HEK293 (cell line): Measurements from ENCODE around the gene GRIN3A.

Experiments
- CTCF ChIA-PET: fragments of 350-600 bp; formaldehyde crosslinking; extraction: SDS; loops from one replicate; lab custom pipeline; 2021; ENCODE audit warnings: antibody characterized with exemption; lab: Yijun Ruan, JAX
- POLR2A ChIA-PET: fragments of 300-600 bp; formaldehyde crosslinking; extraction: SDS; loops from one replicate; lab custom pipeline; 2020; ENCODE audit warnings: antibody characterized with exemption, inconsistent platforms; lab: Yijun Ruan, JAX
- H3K27ac ChIP-seq: fragments of 200-500 bp; sonication (Bioruptor generic); 2 replicates; pipeline ENCODE4 v1.5.1; 2014; ENCODE audit warnings: low read depth, low read length, control low read depth, inconsistent platforms; ENCODE audit errors: extremely low read depth
- H3K36me3 ChIP-seq, 2 experiments: fragments of 200-500 bp in 1 of 2; sonication (Bioruptor generic) in 1 of 2; 1 replicate in 1 of 2; 2 replicates in 1 of 2; pipeline ENCODE4 v1.5.1; 2014 to 2017; ENCODE audit warnings: inconsistent platforms in 2 of 2, low read length in 2 of 2; ENCODE audit not compliant: control insufficient read depth in 2 of 2, insufficient read depth in 1 of 2
- H3K4me1 ChIP-seq: fragments of 200-500 bp; sonication (Bioruptor generic); 2 replicates; pipeline ENCODE4 v1.5.1; 2014; ENCODE audit warnings: mild to moderate bottlenecking, low read length, inconsistent platforms; ENCODE audit not compliant: control insufficient read depth, insufficient read depth
- H3K4me3 ChIP-seq: 2 replicates; pipeline ENCODE4 v1.5.1; 2011; ENCODE audit warnings: low read depth, mild to moderate bottlenecking, control low read depth, low read length, moderate library complexity
- H3K9me3 ChIP-seq: fragments of 200-500 bp; sonication (Bioruptor generic); 2 replicates; pipeline ENCODE4 v1.5.1; 2014; ENCODE audit warnings: low read depth, low read length, inconsistent platforms; ENCODE audit not compliant: control insufficient read depth, insufficient read depth
- KLF8 ChIP-seq: fragments of 450-650 bp; formaldehyde crosslinking; IDR thresholded peaks from 2 replicates; pipeline ENCODE4 v1.5.1; 2016; ENCODE audit warnings: missing biosample characterization, missing genetic modification characterization
- OVOL3 ChIP-seq: fragments of 450-650 bp; formaldehyde crosslinking; IDR thresholded peaks from 2 replicates; pipeline ENCODE4 v1.5.1; 2016; ENCODE audit warnings: missing biosample characterization, missing genetic modification characterization
- ZBTB10 ChIP-seq: fragments of 450-650 bp; formaldehyde crosslinking; IDR thresholded peaks from 2 replicates; pipeline ENCODE4 v1.5.1; 2016; ENCODE audit warnings: missing biosample characterization, missing genetic modification characterization
- ZFP3 ChIP-seq: fragments of 450-650 bp; formaldehyde crosslinking; IDR thresholded peaks from 2 replicates; pipeline ENCODE4 v1.5.1; 2016; ENCODE audit warnings: low read depth, missing biosample characterization, missing genetic modification characterization
- ZNF155 ChIP-seq: fragments of 450-650 bp; formaldehyde crosslinking; IDR thresholded peaks from 2 replicates; pipeline ENCODE4 v1.5.1; 2016; ENCODE audit warnings: missing biosample characterization, missing genetic modification characterization
- ZNF19 ChIP-seq: fragments of 450-650 bp; formaldehyde crosslinking; IDR thresholded peaks from 2 replicates; pipeline ENCODE4; 2016; ENCODE audit warnings: missing biosample characterization, missing genetic modification characterization, low read depth
- ZNF266 ChIP-seq: fragments of 450-650 bp; formaldehyde crosslinking; IDR thresholded peaks from 2 replicates; pipeline ENCODE4 v1.5.1; 2016; ENCODE audit warnings: missing biosample characterization, missing genetic modification characterization, low read depth
- ZNF560 ChIP-seq: fragments of 450-650 bp; formaldehyde crosslinking; IDR thresholded peaks from 2 replicates; pipeline ENCODE4 v1.5.1; 2017; ENCODE audit warnings: missing biosample characterization, missing genetic modification characterization, borderline replicate concordance
- ZNF621 ChIP-seq: fragments of 450-650 bp; formaldehyde crosslinking; IDR thresholded peaks from 2 replicates; pipeline ENCODE4 v1.5.1; 2017; ENCODE audit warnings: missing biosample characterization, missing genetic modification characterization
- ZNF624 ChIP-seq: fragments of 450-650 bp; formaldehyde crosslinking; IDR thresholded peaks from 2 replicates; pipeline ENCODE4 v1.5.1; 2017; ENCODE audit warnings: missing biosample characterization, missing genetic modification characterization
- ZNF677 ChIP-seq: fragments of 450-650 bp; IDR thresholded peaks from 2 replicates; pipeline ENCODE4 v1.5.0; 2018; ENCODE audit warnings: missing biosample characterization, mild to moderate bottlenecking, missing genetic modification characterization, moderate library complexity
- ZNF76 ChIP-seq: fragments of 450-650 bp; formaldehyde crosslinking; IDR thresholded peaks from 2 replicates; pipeline ENCODE4; 2016; ENCODE audit warnings: low read depth, missing biosample characterization, missing genetic modification characterization, borderline replicate concordance
- ZSCAN23 ChIP-seq: fragments of 450-650 bp; formaldehyde crosslinking; IDR thresholded peaks from 2 replicates; pipeline ENCODE4 v1.5.1; 2016; ENCODE audit warnings: missing biosample characterization, missing genetic modification characterization
- TF ChIP-seq, protein P1 (sequence below): fragments of 450-650 bp; formaldehyde crosslinking; IDR thresholded peaks from 2 replicates; pipeline ENCODE4 v1.5.1; 2016; ENCODE audit warnings: missing biosample characterization, missing genetic modification characterization
- TF ChIP-seq, protein P2 (sequence below): fragments of 450-650 bp; formaldehyde crosslinking; IDR thresholded peaks from 2 replicates; pipeline ENCODE4 v1.5.1; 2016; ENCODE audit warnings: missing biosample characterization, missing genetic modification characterization, borderline replicate concordance
- TF ChIP-seq, protein P3 (sequence below): fragments of 450-650 bp; formaldehyde crosslinking; IDR thresholded peaks from 2 replicates; pipeline ENCODE4 v1.5.1; 2016; ENCODE audit warnings: missing biosample characterization, missing genetic modification characterization
- TF ChIP-seq, protein P4 (sequence below): fragments of 450-650 bp; formaldehyde crosslinking; conservative IDR thresholded peaks from 2 replicates; pipeline ENCODE4 v1.5.1; 2016; ENCODE audit warnings: low read depth, missing biosample characterization, missing genetic modification characterization

The GRIN3A gene

DNA sequence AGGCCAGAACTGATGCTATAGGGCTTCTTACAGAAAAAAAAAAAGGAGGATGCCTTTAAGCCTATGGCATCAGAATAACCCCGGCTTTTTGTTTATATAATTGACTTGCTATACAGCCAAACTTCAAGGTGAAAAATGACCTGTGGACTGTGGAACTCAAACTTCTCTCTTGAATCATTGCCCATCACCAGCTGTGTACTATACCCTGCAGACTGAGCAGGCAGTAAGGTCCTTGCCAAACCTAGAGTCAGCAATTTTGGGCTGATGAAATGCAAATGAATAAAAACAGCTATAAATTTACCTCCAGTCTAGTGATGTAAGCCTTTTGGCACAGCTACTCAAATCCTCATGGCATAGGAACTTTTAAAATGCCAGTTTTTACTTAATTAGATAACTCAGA is 99.1 kb downstream of the GRIN3A start:
- TF ChIP-seq, protein P1, sequence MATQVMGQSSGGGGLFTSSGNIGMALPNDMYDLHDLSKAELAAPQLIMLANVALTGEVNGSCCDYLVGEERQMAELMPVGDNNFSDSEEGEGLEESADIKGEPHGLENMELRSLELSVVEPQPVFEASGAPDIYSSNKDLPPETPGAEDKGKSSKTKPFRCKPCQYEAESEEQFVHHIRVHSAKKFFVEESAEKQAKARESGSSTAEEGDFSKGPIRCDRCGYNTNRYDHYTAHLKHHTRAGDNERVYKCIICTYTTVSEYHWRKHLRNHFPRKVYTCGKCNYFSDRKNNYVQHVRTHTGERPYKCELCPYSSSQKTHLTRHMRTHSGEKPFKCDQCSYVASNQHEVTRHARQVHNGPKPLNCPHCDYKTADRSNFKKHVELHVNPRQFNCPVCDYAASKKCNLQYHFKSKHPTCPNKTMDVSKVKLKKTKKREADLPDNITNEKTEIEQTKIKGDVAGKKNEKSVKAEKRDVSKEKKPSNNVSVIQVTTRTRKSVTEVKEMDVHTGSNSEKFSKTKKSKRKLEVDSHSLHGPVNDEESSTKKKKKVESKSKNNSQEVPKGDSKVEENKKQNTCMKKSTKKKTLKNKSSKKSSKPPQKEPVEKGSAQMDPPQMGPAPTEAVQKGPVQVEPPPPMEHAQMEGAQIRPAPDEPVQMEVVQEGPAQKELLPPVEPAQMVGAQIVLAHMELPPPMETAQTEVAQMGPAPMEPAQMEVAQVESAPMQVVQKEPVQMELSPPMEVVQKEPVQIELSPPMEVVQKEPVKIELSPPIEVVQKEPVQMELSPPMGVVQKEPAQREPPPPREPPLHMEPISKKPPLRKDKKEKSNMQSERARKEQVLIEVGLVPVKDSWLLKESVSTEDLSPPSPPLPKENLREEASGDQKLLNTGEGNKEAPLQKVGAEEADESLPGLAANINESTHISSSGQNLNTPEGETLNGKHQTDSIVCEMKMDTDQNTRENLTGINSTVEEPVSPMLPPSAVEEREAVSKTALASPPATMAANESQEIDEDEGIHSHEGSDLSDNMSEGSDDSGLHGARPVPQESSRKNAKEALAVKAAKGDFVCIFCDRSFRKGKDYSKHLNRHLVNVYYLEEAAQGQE (tag by site-specific recombination): no peak
- TF ChIP-seq ZBTB10 (tag by site-specific recombination) (no peak), ZSCAN23 (tag by site-specific recombination) (no peak)
- TF ChIP-seq, protein P2, sequence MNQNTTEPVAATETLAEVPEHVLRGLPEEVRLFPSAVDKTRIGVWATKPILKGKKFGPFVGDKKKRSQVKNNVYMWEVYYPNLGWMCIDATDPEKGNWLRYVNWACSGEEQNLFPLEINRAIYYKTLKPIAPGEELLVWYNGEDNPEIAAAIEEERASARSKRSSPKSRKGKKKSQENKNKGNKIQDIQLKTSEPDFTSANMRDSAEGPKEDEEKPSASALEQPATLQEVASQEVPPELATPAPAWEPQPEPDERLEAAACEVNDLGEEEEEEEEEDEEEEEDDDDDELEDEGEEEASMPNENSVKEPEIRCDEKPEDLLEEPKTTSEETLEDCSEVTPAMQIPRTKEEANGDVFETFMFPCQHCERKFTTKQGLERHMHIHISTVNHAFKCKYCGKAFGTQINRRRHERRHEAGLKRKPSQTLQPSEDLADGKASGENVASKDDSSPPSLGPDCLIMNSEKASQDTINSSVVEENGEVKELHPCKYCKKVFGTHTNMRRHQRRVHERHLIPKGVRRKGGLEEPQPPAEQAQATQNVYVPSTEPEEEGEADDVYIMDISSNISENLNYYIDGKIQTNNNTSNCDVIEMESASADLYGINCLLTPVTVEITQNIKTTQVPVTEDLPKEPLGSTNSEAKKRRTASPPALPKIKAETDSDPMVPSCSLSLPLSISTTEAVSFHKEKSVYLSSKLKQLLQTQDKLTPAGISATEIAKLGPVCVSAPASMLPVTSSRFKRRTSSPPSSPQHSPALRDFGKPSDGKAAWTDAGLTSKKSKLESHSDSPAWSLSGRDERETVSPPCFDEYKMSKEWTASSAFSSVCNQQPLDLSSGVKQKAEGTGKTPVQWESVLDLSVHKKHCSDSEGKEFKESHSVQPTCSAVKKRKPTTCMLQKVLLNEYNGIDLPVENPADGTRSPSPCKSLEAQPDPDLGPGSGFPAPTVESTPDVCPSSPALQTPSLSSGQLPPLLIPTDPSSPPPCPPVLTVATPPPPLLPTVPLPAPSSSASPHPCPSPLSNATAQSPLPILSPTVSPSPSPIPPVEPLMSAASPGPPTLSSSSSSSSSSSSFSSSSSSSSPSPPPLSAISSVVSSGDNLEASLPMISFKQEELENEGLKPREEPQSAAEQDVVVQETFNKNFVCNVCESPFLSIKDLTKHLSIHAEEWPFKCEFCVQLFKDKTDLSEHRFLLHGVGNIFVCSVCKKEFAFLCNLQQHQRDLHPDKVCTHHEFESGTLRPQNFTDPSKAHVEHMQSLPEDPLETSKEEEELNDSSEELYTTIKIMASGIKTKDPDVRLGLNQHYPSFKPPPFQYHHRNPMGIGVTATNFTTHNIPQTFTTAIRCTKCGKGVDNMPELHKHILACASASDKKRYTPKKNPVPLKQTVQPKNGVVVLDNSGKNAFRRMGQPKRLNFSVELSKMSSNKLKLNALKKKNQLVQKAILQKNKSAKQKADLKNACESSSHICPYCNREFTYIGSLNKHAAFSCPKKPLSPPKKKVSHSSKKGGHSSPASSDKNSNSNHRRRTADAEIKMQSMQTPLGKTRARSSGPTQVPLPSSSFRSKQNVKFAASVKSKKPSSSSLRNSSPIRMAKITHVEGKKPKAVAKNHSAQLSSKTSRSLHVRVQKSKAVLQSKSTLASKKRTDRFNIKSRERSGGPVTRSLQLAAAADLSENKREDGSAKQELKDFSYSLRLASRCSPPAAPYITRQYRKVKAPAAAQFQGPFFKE (tag by site-specific recombination): no peak
- no peak overlapping the region for H3K27ac ChIP-seq
- no peaks in the 10 kb centered on the region for H3K4me1 ChIP-seq
- ChIA-PET CTCF (interaction anchor here (0.6 kb wide), 1 partner anchor 180 kb away, joined by 4 read pairs; no protein-coding TSS in a partner anchor), POLR2A (no interaction called here)
- no peaks in the 10 kb centered on the region for H3K9me3 ChIP-seq
- no peak overlapping the region for H3K4me3 ChIP-seq
- H3K36me3 ChIP-seq: no peaks in the 10 kb centered on the region

- Histone ChIP-seq H3K36me3 (no peaks in the 10 kb centered on the region), H3K27ac (no peak overlapping the region), H3K4me3 (no peak overlapping the region), H3K9me3 (no peaks in the 10 kb centered on the region), H3K4me1 (no peaks in the 10 kb centered on the region)
- CTCF ChIA-PET: no interaction called here
- POLR2A ChIA-PET: no interaction called here
- TF ChIP-seq ZNF677 (no peak), OVOL3 (tag by site-specific recombination) (no peak), KLF8 (no peak), ZNF560 (tag by site-specific recombination) (no peak), ZNF76 (tag by site-specific recombination) (no peak), ZNF266 (tag by site-specific recombination) (no peak), ZNF624 (no peak), ZNF155 (tag by site-specific recombination) (no peak), ZFP3 (no peak), ZNF19 (tag by site-specific recombination) (no peak), ZNF621 (tag by site-specific recombination) (no peak)
- TF ChIP-seq, protein P3, sequence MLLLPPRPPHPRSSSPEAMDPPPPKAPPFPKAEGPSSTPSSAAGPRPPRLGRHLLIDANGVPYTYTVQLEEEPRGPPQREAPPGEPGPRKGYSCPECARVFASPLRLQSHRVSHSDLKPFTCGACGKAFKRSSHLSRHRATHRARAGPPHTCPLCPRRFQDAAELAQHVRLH (tag by site-specific recombination): no peak
- TF ChIP-seq, protein P4, sequence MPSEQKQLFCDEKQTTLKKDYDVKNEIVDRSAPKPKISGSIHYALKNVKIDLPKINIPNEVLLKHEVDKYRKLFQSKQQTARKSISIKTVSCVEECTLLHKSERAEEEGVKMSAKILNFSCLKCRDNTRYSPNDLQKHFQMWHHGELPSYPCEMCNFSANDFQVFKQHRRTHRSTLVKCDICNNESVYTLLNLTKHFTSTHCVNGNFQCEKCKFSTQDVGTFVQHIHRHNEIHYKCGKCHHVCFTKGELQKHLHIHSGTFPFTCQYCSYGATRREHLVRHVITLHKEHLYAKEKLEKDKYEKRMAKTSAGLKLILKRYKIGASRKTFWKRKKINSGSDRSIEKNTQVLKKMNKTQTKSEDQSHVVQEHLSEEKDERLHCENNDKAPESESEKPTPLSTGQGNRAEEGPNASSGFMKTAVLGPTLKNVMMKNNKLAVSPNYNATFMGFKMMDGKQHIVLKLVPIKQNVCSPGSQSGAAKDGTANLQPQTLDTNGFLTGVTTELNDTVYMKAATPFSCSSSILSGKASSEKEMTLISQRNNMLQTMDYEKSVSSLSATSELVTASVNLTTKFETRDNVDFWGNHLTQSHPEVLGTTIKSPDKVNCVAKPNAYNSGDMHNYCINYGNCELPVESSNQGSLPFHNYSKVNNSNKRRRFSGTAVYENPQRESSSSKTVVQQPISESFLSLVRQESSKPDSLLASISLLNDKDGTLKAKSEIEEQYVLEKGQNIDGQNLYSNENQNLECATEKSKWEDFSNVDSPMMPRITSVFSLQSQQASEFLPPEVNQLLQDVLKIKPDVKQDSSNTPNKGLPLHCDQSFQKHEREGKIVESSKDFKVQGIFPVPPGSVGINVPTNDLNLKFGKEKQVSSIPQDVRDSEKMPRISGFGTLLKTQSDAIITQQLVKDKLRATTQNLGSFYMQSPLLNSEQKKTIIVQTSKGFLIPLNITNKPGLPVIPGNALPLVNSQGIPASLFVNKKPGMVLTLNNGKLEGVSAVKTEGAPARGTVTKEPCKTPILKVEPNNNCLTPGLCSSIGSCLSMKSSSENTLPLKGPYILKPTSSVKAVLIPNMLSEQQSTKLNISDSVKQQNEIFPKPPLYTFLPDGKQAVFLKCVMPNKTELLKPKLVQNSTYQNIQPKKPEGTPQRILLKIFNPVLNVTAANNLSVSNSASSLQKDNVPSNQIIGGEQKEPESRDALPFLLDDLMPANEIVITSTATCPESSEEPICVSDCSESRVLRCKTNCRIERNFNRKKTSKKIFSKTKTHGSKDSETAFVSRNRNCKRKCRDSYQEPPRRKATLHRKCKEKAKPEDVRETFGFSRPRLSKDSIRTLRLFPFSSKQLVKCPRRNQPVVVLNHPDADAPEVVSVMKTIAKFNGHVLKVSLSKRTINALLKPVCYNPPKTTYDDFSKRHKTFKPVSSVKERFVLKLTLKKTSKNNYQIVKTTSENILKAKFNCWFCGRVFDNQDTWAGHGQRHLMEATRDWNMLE (tag by site-specific recombination): no peak
These were observed 102.2 kb downstream of the GRIN3A start for GRCh38 chr9:101636247-101636646.
